GM19455 (cell line): ENCODE results near the gene DDX20.
"Not testable (repeated sequence)": the region's sequence is repeated elsewhere in the genome, so short reads cannot be mapped to it uniquely, and the experiment has no call there.

Experiments used
- ATAC-seq: cut with Tn5 transposase; IDR thresholded peaks from one replicate; pipeline ENCODE4 v1.9.1; 2021; ENCODE audit not compliant: unreplicated experiment

DDX20 gene

GRCh38 chr1:111732718-111733117 is 23.0 kb upstream of the DDX20 start:
- ATAC-seq = no peak

- no peak for ATAC-seq
Observed at GRCh38 chr1:111733183-111733991, 22.3 kb upstream of the DDX20 start.

DNA sequence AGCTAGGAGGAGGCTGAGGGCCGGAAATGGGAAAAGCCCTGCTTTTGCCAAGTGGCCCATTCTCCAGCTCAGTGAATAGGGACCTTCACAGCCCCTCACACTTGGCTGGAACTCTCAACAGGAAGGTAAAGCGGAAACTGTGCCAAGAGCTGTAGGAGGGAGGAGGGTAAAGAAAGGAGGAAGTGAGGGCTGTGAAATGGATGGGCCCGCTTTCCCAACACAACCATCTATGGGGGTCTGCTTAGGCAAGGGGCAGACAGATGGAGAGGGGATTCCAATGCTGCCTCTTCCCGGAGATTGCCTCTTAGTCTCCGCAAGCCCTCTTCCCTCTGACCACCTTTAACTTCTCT is 21.7 kb upstream of the DDX20 start:
- ATAC-seq = no peak

GRCh38 chr1:111734426-111734825 is 21.3 kb upstream of the DDX20 start:
- no peak for ATAC-seq

DNA sequence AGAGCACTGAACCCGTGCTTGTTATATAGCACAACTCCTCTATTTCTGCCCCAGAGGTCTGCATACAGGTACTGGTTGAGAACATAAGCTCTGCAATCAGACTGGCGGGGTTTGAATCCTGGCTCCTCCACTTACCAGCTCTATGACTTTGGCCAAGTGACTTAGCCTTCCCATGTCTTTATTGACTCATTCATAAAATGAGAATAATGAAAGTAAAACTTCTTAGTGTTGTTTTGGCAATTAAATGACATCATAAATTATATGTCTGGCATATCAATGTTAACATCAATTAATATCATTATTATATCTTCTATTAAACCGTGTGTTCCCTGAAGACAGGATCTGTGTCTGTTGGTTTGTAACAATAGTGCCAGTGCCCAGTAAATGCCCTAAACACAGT is 20.8 kb upstream of the DDX20 start:
- ATAC-seq = no peak

GRCh38 chr1:111735321-111735720 is 20.4 kb upstream of the DDX20 start:
- ATAC-seq = no peak

- no peak for ATAC-seq
Observed at GRCh38 chr1:111735858-111736544, 19.7 kb upstream of the DDX20 start.

- ATAC-seq = no peak
Observed at GRCh38 chr1:111736548-111737215, 19.0 kb upstream of the DDX20 start.

GRCh38 chr1:111737216-111738132 is 18.2 kb upstream of the DDX20 start:
- ATAC-seq = no peak

DNA sequence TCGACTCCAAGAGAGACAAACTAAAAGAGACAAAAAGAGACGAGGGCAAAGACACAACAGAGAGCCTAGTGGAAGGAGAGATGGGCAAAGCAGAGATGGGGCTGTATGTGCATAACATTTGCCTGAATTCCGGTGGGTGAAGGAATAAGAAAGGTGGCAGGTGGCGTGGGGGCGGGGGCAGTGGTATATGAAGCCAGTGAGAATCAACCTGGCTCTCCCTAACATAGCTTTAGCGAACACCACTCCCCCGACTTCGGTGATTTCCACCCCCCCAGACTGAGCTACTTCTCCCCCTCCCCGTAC is 17.6 kb upstream of the DDX20 start:
- ATAC-seq = no peak

DNA sequence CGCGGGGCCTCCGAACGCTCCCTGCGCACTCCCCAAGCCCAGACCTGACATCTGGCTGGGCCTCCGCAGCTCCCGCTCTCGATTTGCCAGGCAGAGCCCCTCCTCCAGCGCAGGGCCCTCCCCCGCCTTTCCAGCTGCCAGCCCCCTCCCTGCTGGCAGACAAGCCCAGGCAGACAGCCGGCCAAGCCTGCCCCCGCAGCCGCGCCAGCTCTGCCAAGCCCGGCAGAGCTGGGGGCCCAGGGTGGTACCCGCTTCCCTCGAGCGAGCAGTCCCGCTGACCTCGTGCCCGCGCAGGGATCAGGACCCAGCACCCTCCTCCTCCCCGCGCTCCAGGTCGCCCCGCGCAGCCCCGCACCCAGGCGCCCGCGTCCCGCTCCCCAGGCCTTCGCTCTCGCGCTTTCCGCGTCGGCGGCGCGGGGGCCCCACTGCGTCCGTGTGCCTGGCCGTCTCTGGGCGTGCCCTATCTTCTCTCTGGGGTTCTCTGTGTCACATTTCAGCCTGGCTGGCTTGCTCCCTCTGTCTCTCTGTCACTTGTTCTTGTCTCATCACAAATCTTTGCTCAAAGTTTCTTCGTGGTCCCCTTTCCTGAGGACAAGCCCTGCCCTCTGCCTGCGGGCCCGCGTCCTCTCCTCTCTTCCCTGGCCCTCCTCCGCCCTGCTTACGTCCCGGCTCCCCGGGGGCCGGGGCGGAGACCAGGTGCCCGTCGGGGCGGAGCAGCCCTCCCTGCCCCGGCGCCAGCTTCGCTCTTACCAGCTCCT is 17.1 kb upstream of the DDX20 start:
- peak; percentile 62 for ATAC-seq

GRCh38 chr1:111739194-111739924 is 16.3 kb upstream of the DDX20 start, which contains the start of gene INKA2:
INKA2 (minus strand) TSS chr1:111739395; CDS start chr1:111739242, 153 bp downstream.
- ATAC-seq = peak; percentile 89

DNA sequence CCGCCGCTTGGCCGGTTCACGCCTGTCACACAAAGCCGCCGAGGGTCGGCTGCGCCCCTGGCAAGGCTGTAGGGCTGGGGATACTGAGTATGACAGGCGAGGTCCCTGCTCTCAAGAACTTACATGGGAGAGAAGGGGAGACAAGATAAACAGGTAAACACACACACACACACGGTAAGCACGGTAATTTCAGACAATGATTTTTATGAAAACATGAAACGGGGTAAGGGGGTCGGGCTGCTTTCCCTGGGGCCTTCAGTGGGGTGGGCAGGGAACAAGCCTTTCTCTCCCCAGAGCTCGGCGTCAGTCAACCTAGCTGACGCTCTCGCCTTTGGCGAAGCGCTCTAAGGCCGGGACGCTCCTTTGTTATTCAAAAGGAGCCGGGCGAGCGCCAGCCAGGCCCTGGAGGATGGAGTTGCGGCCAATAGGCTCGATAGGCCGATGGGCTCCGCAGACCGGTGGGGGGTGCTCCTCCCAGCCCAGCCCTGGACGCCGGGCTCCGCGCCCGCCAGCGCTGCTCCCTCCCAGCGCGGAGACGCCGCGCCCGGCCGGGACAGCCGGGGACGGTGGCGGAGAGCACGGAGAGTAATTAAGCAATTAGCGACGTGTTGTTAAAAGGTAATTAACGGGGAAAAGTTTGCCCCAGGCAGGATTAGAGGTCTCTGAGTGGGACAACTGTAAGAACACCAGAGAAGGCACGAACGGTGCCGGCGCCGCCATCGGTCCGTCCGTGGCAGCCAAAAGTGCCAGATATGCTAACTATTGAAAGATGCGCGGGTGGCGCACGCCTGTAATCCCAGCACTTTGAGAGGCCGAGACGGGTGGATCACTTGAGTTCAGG is 15.6 kb upstream of the DDX20 start:
- ATAC-seq = no peak

DNA sequence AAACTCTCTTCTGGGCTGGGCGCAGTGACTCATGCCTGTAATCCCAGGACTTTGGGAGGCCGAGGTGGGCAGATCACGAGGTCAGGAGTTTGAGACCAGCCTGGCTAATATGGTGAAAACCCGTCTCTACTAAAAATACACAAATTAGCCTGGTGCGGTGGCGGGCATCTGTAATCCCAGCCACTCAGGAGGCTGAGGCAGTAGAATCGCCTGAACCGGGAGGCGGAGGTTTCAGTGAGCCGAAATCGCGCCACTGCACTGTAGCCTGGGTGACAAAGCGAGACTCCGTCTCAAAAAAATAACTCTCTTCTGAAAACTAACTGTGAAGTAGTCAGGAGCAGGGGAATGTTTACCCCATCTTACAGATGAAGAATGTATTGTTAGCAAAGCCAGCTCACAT is 13.4 kb upstream of the DDX20 start:
- ATAC-seq = not testable (repeated sequence)

DNA sequence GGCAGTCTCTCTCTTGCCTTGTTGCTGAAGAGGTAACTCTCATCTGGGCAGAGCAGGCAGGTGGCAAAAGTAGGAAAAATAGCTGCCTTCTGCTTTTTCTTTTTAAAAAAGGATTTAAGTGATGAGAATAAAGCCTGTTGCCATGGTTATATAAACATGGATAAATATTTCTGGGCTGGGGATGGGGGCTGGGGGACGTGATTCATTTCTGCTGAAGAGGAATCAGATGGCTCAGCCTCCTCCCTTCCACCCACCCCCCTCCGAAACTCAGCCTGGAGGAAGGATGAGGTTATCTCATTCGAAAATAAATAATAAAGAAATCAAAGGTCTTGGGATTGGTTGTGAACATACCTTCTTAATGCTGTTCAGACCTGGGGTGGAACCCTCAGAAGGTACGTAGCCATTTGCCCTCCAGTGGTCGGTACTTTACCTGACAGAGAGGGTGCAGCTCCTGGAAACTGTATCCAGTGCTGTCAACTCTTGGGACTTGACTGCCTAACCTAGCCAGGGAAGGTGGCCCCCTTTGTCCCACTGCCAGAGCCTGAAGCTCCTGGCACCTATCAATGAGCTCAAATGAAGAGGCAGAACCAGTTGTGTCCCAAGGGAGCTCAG is 12.7 kb upstream of the DDX20 start:
- ATAC-seq = no peak

- ATAC-seq = no peak
Observed at GRCh38 chr1:111743679-111744101, 12.0 kb upstream of the DDX20 start.

DNA sequence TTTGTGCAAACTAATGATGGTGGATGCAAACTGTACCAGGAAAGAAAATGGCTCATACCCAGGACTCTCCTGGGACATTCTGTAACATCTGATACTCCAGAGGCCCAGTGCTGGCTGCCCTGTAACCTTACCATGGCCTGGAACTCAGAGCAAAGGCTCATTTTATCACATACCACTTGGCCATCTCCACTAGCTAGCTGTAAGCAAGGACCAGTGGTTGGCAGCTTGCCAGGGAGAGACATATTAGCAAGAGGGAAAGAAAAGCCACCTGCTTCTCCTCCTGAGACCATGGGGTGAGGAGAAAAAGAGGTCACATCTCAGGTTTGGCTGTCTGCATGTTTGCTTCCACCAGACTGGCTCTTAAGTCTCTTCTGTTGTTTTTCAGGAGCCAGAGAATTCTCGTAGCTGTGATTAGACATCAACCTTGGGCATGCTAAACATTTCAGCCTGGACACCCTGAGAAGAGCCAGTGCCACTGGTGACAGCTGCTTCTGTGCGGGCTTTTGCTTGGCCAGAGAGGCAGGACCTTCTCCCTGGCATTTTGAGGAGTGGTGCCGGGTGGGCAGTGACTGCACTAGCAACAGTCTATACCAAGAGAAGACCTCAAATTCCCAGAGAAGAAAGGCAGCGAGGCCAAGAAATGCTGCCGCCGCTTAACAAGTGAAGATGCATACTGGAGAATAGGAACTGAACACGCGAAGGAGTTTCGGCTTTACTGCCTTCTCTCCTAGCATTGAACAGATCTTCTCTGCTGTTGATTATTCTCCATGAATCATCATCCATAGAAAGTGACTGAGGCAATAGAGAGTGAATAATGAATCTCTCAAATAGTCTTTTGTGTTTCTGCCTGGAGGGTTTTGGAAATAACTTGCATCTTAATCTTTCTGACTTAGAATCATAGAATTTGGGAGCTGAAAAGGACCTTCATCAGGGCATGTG is 9.8 kb upstream of the DDX20 start:
- no peak for ATAC-seq
